ENCODE measurements around the gene PRPF6. TPM values are rescaled to one million over a fixed set of nuclear protein-coding genes. Genes with fewer than 3 reads are reported as not detected.

The PRPF6 gene
- total RNA-seq, 4 donors from 2014 or later, result 39.3 to 68.4 (median 47.7) TPM

GRCh38 chr20:64053841-64054661 lies 73.1 kb downstream of the PRPF6 start:
- H3K4me3 ChIP-seq, result peak overlapping the region in 2 of 4 donors; percentile 1 to 11

GRCh38 chr20:64055396-64055892 lies 74.5 kb downstream of the PRPF6 start:
- TF ChIP-seq POLR2A (IDR thresholded peaks at IDR 0.05), result no peak
- no peak for TF ChIP-seq CTCF (IDR thresholded peaks at IDR 0.05 in 4 of 5, conservative IDR thresholded peaks at IDR 0.05 in 1 of 5)
- Histone ChIP-seq H3K4me3 (no peak overlapping the region), H3K36me3 (no peaks in the 10 kb centered on the region), H3K9me3 (no peaks in the 10 kb centered on the region), H3K27me3 (peaks cover 7 to 8% (median 8%) of the 10 kb centered on the region in 3 donors), H3K4me1 (no peaks in the 10 kb centered on the region), H3K27ac (peak overlapping the region; percentile 54 to 80 (median 74))
- in situ Hi-C loops (cut with MboI; ENCODE audit: low sequenced_read_pairs in 4 of 4), result no loop called here
- DNase-seq (no peak), ATAC-seq (no peak)
- intact Hi-C loops (cut with DNase I; ENCODE audit: low total_unique reads), result no loop called here

More at GRCh38 chr20:64053841-64054661, 73.1 kb downstream of the PRPF6 start:
- Histone ChIP-seq H3K36me3 (no peaks in the 10 kb centered on the region), H3K27ac (peak overlapping the region; percentile 54 to 80 (median 78)), H3K27me3 (peaks cover 14 to 17% (median 17%) of the 10 kb centered on the region in 3 donors), H3K9me3 (no peaks in the 10 kb centered on the region), H3K4me1 (no peaks in the 10 kb centered on the region)
- DNase-seq (no peak), ATAC-seq (peak; percentile 11 to 12)
- in situ Hi-C loops (cut with MboI; ENCODE audit: low sequenced_read_pairs in 4 of 4), result no loop called here
- TF ChIP-seq POLR2A (IDR thresholded peaks at IDR 0.05) (peak in 1 of 2 donors; percentile 7), CTCF (IDR thresholded peaks at IDR 0.05 in 4 of 5, conservative IDR thresholded peaks at IDR 0.05 in 1 of 5) (no peak)
- intact Hi-C loops (cut with DNase I; ENCODE audit: low total_unique reads), result no loop called here

GRCh38 chr20:64055893-64056638 lies 75.1 kb downstream of the PRPF6 start:
- H3K4me1 ChIP-seq, result no peaks in the 10 kb centered on the region
- DNase-seq (no peak), ATAC-seq (peak in 1 of 2 donors; percentile 22)
- in situ Hi-C loops (cut with MboI; ENCODE audit: low sequenced_read_pairs in 4 of 4) (no loop called here), intact Hi-C loops (cut with DNase I; ENCODE audit: low total_unique reads) (no loop called here)
- no peaks in the 10 kb centered on the region for H3K36me3 ChIP-seq
- H3K9me3 ChIP-seq, result no peaks in the 10 kb centered on the region
- peak overlapping the region in 1 of 4 donors; percentile 23 for H3K4me3 ChIP-seq
- peaks cover 1 to 2% (median 1%) of the 10 kb centered on the region in 3 donors for H3K27me3 ChIP-seq
- TF ChIP-seq CTCF (IDR thresholded peaks at IDR 0.05 in 4 of 5, conservative IDR thresholded peaks at IDR 0.05 in 1 of 5) (no peak), POLR2A (IDR thresholded peaks at IDR 0.05) (no peak)
- peak overlapping the region; percentile 54 to 80 (median 74) for H3K27ac ChIP-seq

- Histone ChIP-seq H3K27me3 (peaks cover 0 to 2% (median 0%) of the 10 kb centered on the region in 3 donors), H3K4me3 (peak overlapping the region in 2 of 4 donors; percentile 1 to 37), H3K27ac (peak overlapping the region; percentile 44 to 80 (median 74)), H3K9me3 (no peaks in the 10 kb centered on the region), H3K4me1 (no peaks in the 10 kb centered on the region), H3K36me3 (no peaks in the 10 kb centered on the region)
- no peak for TF ChIP-seq POLR2A (IDR thresholded peaks at IDR 0.05)
- TF ChIP-seq CTCF (IDR thresholded peaks at IDR 0.05 in 4 of 5, conservative IDR thresholded peaks at IDR 0.05 in 1 of 5), result no peak
- intact Hi-C loops (cut with DNase I; ENCODE audit: low total_unique reads) (no loop called here), in situ Hi-C loops (cut with MboI; ENCODE audit: low sequenced_read_pairs in 4 of 4) (no loop called here)
- ATAC-seq (no peak), DNase-seq (no peak)
These were observed 75.6 kb downstream of the PRPF6 start for GRCh38 chr20:64056639-64056888.

Measured in gastrocnemius medialis (tissue), 4 donors.